HG03521 (cell line): Measurements from ENCODE around the gene EXOC3L2.

ENCODE experiments used
- ATAC-seq: cut with Tn5 transposase; IDR thresholded peaks from one replicate; pipeline ENCODE4 v1.9.1; 2021; ENCODE audit warnings: mild to moderate bottlenecking, moderate library complexity; ENCODE audit not compliant: unreplicated experiment

The EXOC3L2 gene

DNA sequence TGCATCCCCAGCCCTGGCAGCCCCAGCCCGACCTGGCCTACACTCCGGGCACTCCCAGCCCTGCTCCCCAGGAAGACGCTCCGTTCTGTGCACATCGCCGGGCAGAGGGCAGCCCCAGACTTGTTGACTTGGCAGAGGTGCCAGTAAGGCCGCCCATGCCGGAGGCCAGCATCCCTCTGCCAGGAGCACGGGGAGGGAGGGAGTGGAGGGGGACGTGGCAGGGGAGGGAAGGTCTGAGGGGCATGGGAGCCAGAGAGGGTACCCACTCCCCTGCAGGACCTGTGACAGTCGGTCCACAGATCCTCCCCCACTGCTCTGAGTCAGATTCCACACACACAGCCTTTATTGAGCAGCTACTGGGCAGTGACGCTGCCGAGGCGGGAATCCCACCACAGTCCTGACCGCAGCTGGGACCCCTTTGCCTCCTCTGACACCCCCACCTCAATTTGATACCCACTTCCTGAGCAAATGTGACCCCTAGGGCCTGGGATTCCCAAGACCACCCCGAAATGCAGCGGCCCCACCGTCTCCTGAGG, 82.5 kb downstream of the EXOC3L2 start:
- ATAC-seq, result no peak
